HCT116 (cell line): Measurements from ENCODE around the gene YDJC. TPM values are rescaled to one million over a fixed set of nuclear protein-coding genes. Genes with fewer than 3 reads are reported as not detected.

ENCODE experiments used
- ATAC-seq: fragments of 200-7000 bp; cut with Tn5 transposase; 2 replicates; pipeline ENCODE4 v1.9.1; 2020; ENCODE audit warnings: mild to moderate bottlenecking, moderate library complexity
- BruUV-seq: library from RNA; stranded (reverse); fragments of 400-500 nt; replicated peaks from 2 replicates; lab custom pipeline; 2021; lab: Mats Ljungman, UMichigan
- CTCF ChIA-PET: fragments of 300-600 bp; sonication (Branson Sonifier 250); formaldehyde crosslinking; loops from one replicate; lab custom pipeline; 2021; ENCODE audit warnings: antibody characterized with exemption; lab: Charles Lee
- POLR2A ChIA-PET: fragments of 300-600, 350-600 bp; sonication (Branson Sonifier 250); formaldehyde crosslinking; loops from one replicate; lab custom pipeline; 2021; ENCODE audit warnings: antibody characterized with exemption; lab: Charles Lee
- RAD21 ChIA-PET, 2 experiments: fragments of 300-600 bp; sonication (Branson Sonifier 250); formaldehyde crosslinking; loops; one replicate each; lab custom pipeline; 2023; ENCODE audit warnings: low total read pairs in 2 of 2; ENCODE audit not compliant: uncharacterized antibody in 2 of 2, unreplicated experiment in 2 of 2, low non-redundant PET in 1 of 2; lab: Charles Lee
- DNase-seq: peaks from one replicate; pipeline ENCODE4 v3.0.0-alpha.2; 2010; ENCODE audit warnings: low read depth, low spot score
- H2AFZ ChIP-seq: fragments of 200-600 bp; shearing (Covaris generic), sonication (generic); 2 replicates; pipeline ENCODE4 v1.6.1; 2017; ENCODE audit warnings: low read depth, mixed run types, mixed read lengths, antibody characterized with exemption, low read length; ENCODE audit not compliant: poor library complexity, severe bottlenecking
- H3K27ac ChIP-seq: 2 replicates; pipeline ENCODE4 v1.5.1; 2012; ENCODE audit warnings: low read depth, low read length
- H3K27me3 ChIP-seq: fragments of 200-600 bp; sonication (generic); 2 replicates; pipeline ENCODE4 v1.6.1; 2016; ENCODE audit warnings: mixed run types, low read length, mixed read lengths; ENCODE audit not compliant: insufficient read depth
- H3K36me3 ChIP-seq, 2 experiments: fragments of 200-500 bp in 1 of 2; fragments of 200-600 bp in 1 of 2; sonication (Bioruptor generic) in 1 of 2; sonication (generic) in 1 of 2; 2 replicates each; pipeline versions ENCODE4 v1.5.1 to v1.6.1; 2014 to 2016; ENCODE audit warnings: low read length in 2 of 2, inconsistent platforms in 1 of 2, mixed read lengths in 1 of 2, mixed run types in 1 of 2; ENCODE audit not compliant: insufficient read depth in 2 of 2, control insufficient read depth in 1 of 2
- H3K4me1 ChIP-seq, 2 experiments: fragments of 200-600 bp in 1 of 2; sonication (generic) in 1 of 2; 2 replicates each; pipeline versions ENCODE4 v1.5.1 to v1.6.1; 2012 to 2017; ENCODE audit warnings: low read length in 2 of 2, inconsistent platforms in 1 of 2, mild to moderate bottlenecking in 1 of 2, mixed read lengths in 1 of 2, mixed run types in 1 of 2, moderate library complexity in 1 of 2; ENCODE audit not compliant: insufficient read depth in 2 of 2, control insufficient read depth in 1 of 2
- H3K4me2 ChIP-seq: fragments of 200-600 bp; sonication (generic); 2 replicates; pipeline ENCODE4 v1.6.1; 2017; ENCODE audit warnings: mixed run types, low read length, mixed read lengths
- H3K4me3 ChIP-seq, 2 experiments: fragments of 200-600 bp in 1 of 2; sonication (generic) in 1 of 2; replicated peaks in 1 of 2; 2 replicates each; pipeline ENCODE4 v1.5.1; 2011 to 2016; ENCODE audit warnings: low read length in 2 of 2, control low read depth in 1 of 2, low read depth in 1 of 2, mild to moderate bottlenecking in 1 of 2, mixed read lengths in 1 of 2, mixed run types in 1 of 2
- H3K79me2 ChIP-seq: fragments of 200-600 bp; sonication (generic); 2 replicates; pipeline ENCODE4 v1.6.1; 2017; ENCODE audit warnings: mild to moderate bottlenecking, mixed run types, low read length, moderate library complexity, mixed read lengths; ENCODE audit not compliant: insufficient read depth
- H3K9ac ChIP-seq: fragments of 200-600 bp; sonication (generic); 2 replicates; pipeline ENCODE4 v1.6.1; 2016; ENCODE audit warnings: low read length, mixed read lengths
- H3K9me2 ChIP-seq: fragments of 200-600 bp; sonication (generic), shearing (Covaris generic); 2 replicates; pipeline ENCODE4 v1.6.1; 2017; ENCODE audit warnings: mixed run types, mild to moderate bottlenecking, moderate library complexity; ENCODE audit not compliant: insufficient read depth
- H3K9me3 ChIP-seq, 2 experiments: fragments of 200-500 bp in 1 of 2; fragments of 200-600 bp in 1 of 2; sonication (Bioruptor generic) in 1 of 2; sonication (generic) in 1 of 2; 2 replicates each; pipeline ENCODE4 v1.6.1; 2014 to 2017; ENCODE audit warnings: low read length in 2 of 2, mixed read lengths in 2 of 2, inconsistent platforms in 1 of 2, low read depth in 1 of 2, mild to moderate bottlenecking in 1 of 2, mixed run types in 1 of 2, moderate library complexity in 1 of 2; ENCODE audit not compliant: control insufficient read depth in 1 of 2, insufficient read depth in 1 of 2
- H4K20me1 ChIP-seq: fragments of 200-600 bp; sonication (generic), shearing (Covaris generic); 2 replicates; pipeline ENCODE4 v1.6.1; 2017; ENCODE audit warnings: mixed run types, mild to moderate bottlenecking, moderate library complexity; ENCODE audit not compliant: insufficient read depth
- CEBPB ChIP-seq: IDR thresholded peaks from 2 replicates; pipeline ENCODE4 v1.6.1; 2012; ENCODE audit warnings: low read depth
- EGR1 ChIP-seq: IDR thresholded peaks from 2 replicates; pipeline ENCODE4 v1.6.1; 2012; ENCODE audit warnings: low read depth
- EZH2 ChIP-seq: fragments of 200-600 bp; sonication (generic); IDR thresholded peaks from 2 replicates; pipeline ENCODE4 v1.6.1; 2017; ENCODE audit warnings: antibody characterized with exemption, mixed run types
- EZH2phosphoT487 ChIP-seq: fragments of 200-600 bp; IDR thresholded peaks from 2 replicates; pipeline ENCODE4 v1.6.1; 2018; ENCODE audit warnings: antibody characterized with exemption, borderline replicate concordance
- FOSL1 ChIP-seq: IDR thresholded peaks from 2 replicates; pipeline ENCODE4 v1.6.1; 2012; ENCODE audit warnings: low read depth
- JUND ChIP-seq: IDR thresholded peaks from 2 replicates; pipeline ENCODE4 v1.6.1; 2012
- MAX ChIP-seq: IDR thresholded peaks from 2 replicates; pipeline ENCODE4 v1.6.1; 2012
- POLR2A ChIP-seq: IDR thresholded peaks from 2 replicates; pipeline ENCODE4 v1.7.0; 2011; ENCODE audit warnings: borderline replicate concordance; ENCODE audit not compliant: insufficient read depth, insufficient read length; ENCODE audit errors: extremely low read depth
- POLR2AphosphoS5 ChIP-seq: IDR thresholded peaks from 2 replicates; pipeline ENCODE4 v1.6.1; 2011; ENCODE audit warnings: mild to moderate bottlenecking, low read depth, low read length, moderate library complexity
- RAD21 ChIP-seq: IDR thresholded peaks from 2 replicates; pipeline ENCODE4 v1.6.1; 2012; ENCODE audit warnings: low read depth, mild to moderate bottlenecking
- REST ChIP-seq: IDR thresholded peaks from 2 replicates; pipeline ENCODE4 v1.6.1; 2012; ENCODE audit warnings: low read depth
- SRF ChIP-seq: IDR thresholded peaks from 2 replicates; pipeline ENCODE4 v1.6.1; 2012; ENCODE audit warnings: low read depth
- TCF7L2 ChIP-seq: IDR thresholded peaks from 2 replicates; pipeline ENCODE4 v1.7.0; 2011; ENCODE audit warnings: borderline replicate concordance, inconsistent platforms; ENCODE audit not compliant: insufficient read depth, insufficient read length; ENCODE audit errors: extremely low read depth
- ZFX ChIP-seq: fragments of 450-650 bp; IDR thresholded peaks from 2 replicates; pipeline ENCODE4 v1.6.1; 2017
- ZNF274 ChIP-seq: fragments of 200-500 bp; sonication (Bioruptor generic); IDR thresholded peaks from 2 replicates; pipeline ENCODE4 v1.6.1; 2014; ENCODE audit warnings: mild to moderate bottlenecking, low read depth, low read length, inconsistent platforms
- intact Hi-C: fragments of 100-400 bp; cut with micrococcal nuclease; formaldehyde crosslinking; loops from 2 replicates; pipeline ENCODE4 v1.10.0; 2022
- total RNA-seq: library from RNA; stranded (reverse); gene quantifications from one replicate; pipeline ENCODE4 v1.2.1, GENCODE V29; 2021; ENCODE audit not compliant: unreplicated experiment
- TF ChIP-seq, protein P1 (sequence below): IDR thresholded peaks from 2 replicates; pipeline ENCODE4 v1.6.1; 2012
- TF ChIP-seq, protein P2 (sequence below), 3 experiments: fragments of 200-600 bp in 1 of 3; sonication (generic) in 1 of 3; IDR thresholded peaks in 2 of 3; conservative IDR thresholded peaks in 1 of 3; 2 replicates each; pipeline ENCODE4 v1.5.1; 2012 to 2017; ENCODE audit warnings: low read depth in 2 of 3, low read length in 2 of 3, antibody characterized with exemption in 1 of 3, borderline replicate concordance in 1 of 3, control low read depth in 1 of 3, mild to moderate bottlenecking in 1 of 3, mixed read lengths in 1 of 3, mixed run types in 1 of 3, moderate library complexity in 1 of 3; ENCODE audit not compliant: insufficient read depth in 1 of 3

YDJC gene
- total RNA-seq, 1 experiment from 2014 or later, result 78.3 TPM

- Histone ChIP-seq H3K4me2 (no peak overlapping the region), H2AFZ (no peak overlapping the region), H3K36me3 (peaks cover 11 to 36% of the 10 kb centered on the region in 2 experiments), H3K27me3 (no peaks in the 10 kb centered on the region), H3K4me3 (no peak overlapping the region), H3K9me2 (no peaks in the 10 kb centered on the region), H3K9ac (no peak overlapping the region), H3K9me3 (no peaks in the 10 kb centered on the region), H4K20me1 (peaks cover 24% of the 10 kb centered on the region; the same call in 1 of the 2 replicates), H3K27ac (no peak overlapping the region), H3K4me1 (no peaks in the 10 kb centered on the region), H3K79me2 (peaks cover 100% of the 10 kb centered on the region)
- intact Hi-C loops, result no loop called here
- ATAC-seq (no peak), DNase-seq (no peak)
- BruUV-seq, result no TSS peak
- TF ChIP-seq, protein P1, sequence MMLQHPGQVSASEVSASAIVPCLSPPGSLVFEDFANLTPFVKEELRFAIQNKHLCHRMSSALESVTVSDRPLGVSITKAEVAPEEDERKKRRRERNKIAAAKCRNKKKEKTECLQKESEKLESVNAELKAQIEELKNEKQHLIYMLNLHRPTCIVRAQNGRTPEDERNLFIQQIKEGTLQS, result no peak
- TF ChIP-seq RAD21 (no peak), FOSL1 (no peak), POLR2A (no peak), ZFX (no peak), TCF7L2 (no peak), EZH2phosphoT487 (no peak), ZNF274 (no peak), POLR2AphosphoS5 (no peak), EGR1 (no peak), MAX (no peak), SRF (no peak), JUND (no peak), REST (no peak), EZH2 (no peak), CEBPB (no peak)
- TF ChIP-seq, protein P2, sequence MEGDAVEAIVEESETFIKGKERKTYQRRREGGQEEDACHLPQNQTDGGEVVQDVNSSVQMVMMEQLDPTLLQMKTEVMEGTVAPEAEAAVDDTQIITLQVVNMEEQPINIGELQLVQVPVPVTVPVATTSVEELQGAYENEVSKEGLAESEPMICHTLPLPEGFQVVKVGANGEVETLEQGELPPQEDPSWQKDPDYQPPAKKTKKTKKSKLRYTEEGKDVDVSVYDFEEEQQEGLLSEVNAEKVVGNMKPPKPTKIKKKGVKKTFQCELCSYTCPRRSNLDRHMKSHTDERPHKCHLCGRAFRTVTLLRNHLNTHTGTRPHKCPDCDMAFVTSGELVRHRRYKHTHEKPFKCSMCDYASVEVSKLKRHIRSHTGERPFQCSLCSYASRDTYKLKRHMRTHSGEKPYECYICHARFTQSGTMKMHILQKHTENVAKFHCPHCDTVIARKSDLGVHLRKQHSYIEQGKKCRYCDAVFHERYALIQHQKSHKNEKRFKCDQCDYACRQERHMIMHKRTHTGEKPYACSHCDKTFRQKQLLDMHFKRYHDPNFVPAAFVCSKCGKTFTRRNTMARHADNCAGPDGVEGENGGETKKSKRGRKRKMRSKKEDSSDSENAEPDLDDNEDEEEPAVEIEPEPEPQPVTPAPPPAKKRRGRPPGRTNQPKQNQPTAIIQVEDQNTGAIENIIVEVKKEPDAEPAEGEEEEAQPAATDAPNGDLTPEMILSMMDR (IDR thresholded peaks at IDR 0.05 in 2 of 3, conservative IDR thresholded peaks at IDR 0.05 in 1 of 3; ENCODE audit: borderline replicate concordance in 1 of 3, insufficient read depth in 1 of 3, low read depth in 2 of 3, low read length in 2 of 3), result no peak
- ChIA-PET POLR2A (interaction anchor here (1.0 kb wide), 1 partner anchor 37 kb away, joined by 4 read pairs; no protein-coding TSS in a partner anchor), RAD21 (no interaction called here), CTCF (interaction anchor here (1.5 to 1.8 kb wide), 2 partner anchors 32 to 50 kb away, joined by 3 to 16 read pairs; partner anchors contain the start of gene SDF2L1)
These were observed 37.4 kb downstream of the YDJC start for GRCh38 chr22:21592422-21592821.
